ENCODE measurements around the gene HAUS1. TPM values are rescaled to one million over a fixed set of nuclear protein-coding genes. Genes with fewer than 3 reads are reported as not detected.

The HAUS1 gene
- total and polyA plus RNA-seq, 2 of the 8 experiments (the other 6 are each of a cell fraction or from before 2014, with no cell fraction given) = 104 TPM

GRCh38 chr18:46130061-46130460 is 25.9 kb downstream of the HAUS1 start:
- no peak overlapping the region for H3K4me2 ChIP-seq (ENCODE audit: insufficient read depth in 1 of 2, low read depth in 2 of 2, low read length in 2 of 2)
- CTCF ChIA-PET (ENCODE audit: partially characterized antibody) = interaction anchor here (0.6 kb wide), 1 partner anchor 48 kb away, joined by 3 read pairs; no protein-coding TSS in a partner anchor
- H2AK5ac ChIP-seq (ENCODE audit: low read depth, low read length) = no peak overlapping the region
- H4K91ac ChIP-seq (replicated peaks; ENCODE audit: insufficient read length, low read length) = no peak overlapping the region
- no peak overlapping the region for H2BK120ac ChIP-seq (replicated peaks; ENCODE audit: low read depth, low read length)
- no peaks in the 10 kb centered on the region for H3K9me3 ChIP-seq (ENCODE audit: insufficient read depth in 2 of 2, low read depth in 1 of 2, low read length in 1 of 2)
- H2AFZ ChIP-seq (ENCODE audit: low read length) = no peak overlapping the region
- no peak overlapping the region for H4K5ac ChIP-seq (ENCODE audit: insufficient read length, low read depth, low read length)
- H3K79me1 ChIP-seq (ENCODE audit: low read depth, low read length) = no peaks in the 10 kb centered on the region
- DNase-seq (ENCODE audit: low read depth in 1 of 2, low spot score in 2 of 2) (no peak), FAIRE-seq (no peak)
- no peak overlapping the region for H3K4me3 ChIP-seq (ENCODE audit: extremely low read depth in 1 of 4, insufficient read depth in 2 of 4, low read depth in 3 of 4, low read length in 4 of 4)
- H3K27ac ChIP-seq (ENCODE audit: low read depth, low read length) = no peak overlapping the region
- POLR2A ChIA-PET (ENCODE audit: partially characterized antibody) = interaction anchor here (0.8 kb wide), 1 partner anchor 10 kb away, joined by 3 read pairs; no protein-coding TSS in a partner anchor
- no peak overlapping the region for H3K56ac ChIP-seq (replicated peaks; ENCODE audit: insufficient read length, low read depth, low read length)
- no peak overlapping the region for H2BK12ac ChIP-seq (ENCODE audit: low read depth, low read length)
- no peak overlapping the region for H3K9ac ChIP-seq (replicated peaks in 1 of 4; ENCODE audit: extremely low read depth in 1 of 4, low read depth in 3 of 4, low read length in 3 of 4)
- H2BK5ac ChIP-seq (ENCODE audit: low read depth, low read length) = no peak overlapping the region
- no peak overlapping the region for H3K4ac ChIP-seq (replicated peaks; ENCODE audit: insufficient read length, low read depth, low read length)
- no peaks in the 10 kb centered on the region for H4K20me1 ChIP-seq (replicated peaks in 1 of 2; ENCODE audit: control insufficient read depth in 1 of 2, insufficient read depth in 2 of 2, low read length in 2 of 2)
- 93% methylated on average over 2 of the region's 2 CpGs; no CpG with 5 or more reads in 1 of the 2 experiments for WGBS, 2 experiments (ENCODE audit: extremely low coverage in 1 of 2, insufficient coverage in 1 of 2, insufficient read length in 1 of 2, insufficient replicate concordance in 2 of 2, low coverage in 1 of 2, low lambda C conversion rate in 2 of 2, missing lambda C conversion rate in 1 of 2)
- no peak overlapping the region for H3K23ac ChIP-seq (ENCODE audit: insufficient read length)
- H3K4me1 ChIP-seq (replicated peaks in 1 of 4; ENCODE audit: control insufficient read depth in 3 of 4, insufficient read depth in 4 of 4, low read length in 3 of 4) = peaks cover 0 to 3% (median 2%) of the 10 kb centered on the region in 4 experiments; a peak in 1 of 7 replicates
- H3K18ac ChIP-seq (ENCODE audit: extremely low read depth, low read length) = no peak overlapping the region
- H3K36me3 ChIP-seq (ENCODE audit: control insufficient read depth in 2 of 4, insufficient read depth in 4 of 4, low read length in 3 of 4) = peaks cover 2 to 41% (median 21%) of the 10 kb centered on the region in 4 experiments; a peak in 7 of 8 replicates
- H3K79me2 ChIP-seq (ENCODE audit: control insufficient read depth in 1 of 2, insufficient read depth in 2 of 2, low read length in 2 of 2) = no peaks in the 10 kb centered on the region
- H4K8ac ChIP-seq (ENCODE audit: extremely low read depth, insufficient read depth, low read length) = no peak overlapping the region
- H2BK20ac ChIP-seq (ENCODE audit: low read length) = no peak overlapping the region
- H3K14ac ChIP-seq (ENCODE audit: insufficient read length) = no peak overlapping the region
- H3K27me3 ChIP-seq (replicated peaks in 1 of 4; ENCODE audit: control insufficient read depth in 3 of 4, extremely low read depth in 1 of 4, insufficient read depth in 3 of 4, low read length in 3 of 4) = no peaks in the 10 kb centered on the region
- H2BK15ac ChIP-seq (ENCODE audit: low read length) = no peak overlapping the region
- H3K23me2 ChIP-seq (ENCODE audit: low read depth, low read length) = no peaks in the 10 kb centered on the region
- TF ChIP-seq SIRT6 (IDR thresholded peaks at IDR 0.05; ENCODE audit: low read length) (no peak), PHF8 (conservative IDR thresholded peaks at IDR 0.05; ENCODE audit: low read depth, low read length) (no peak), SP1 (IDR thresholded peaks at IDR 0.05; ENCODE audit: low read depth, low read length) (no peak), RXRA (IDR thresholded peaks at IDR 0.05; ENCODE audit: insufficient read depth, low read depth, low read length) (no peak), ZNF274 (IDR thresholded peaks at IDR 0.05; ENCODE audit: borderline replicate concordance, extremely low read depth, low read length) (no peak), BCL11A (IDR thresholded peaks at IDR 0.05; ENCODE audit: low read depth in 2 of 2, low read length in 2 of 2) (no peak), RFX5 (IDR thresholded peaks at IDR 0.05; ENCODE audit: borderline replicate concordance, low read depth, low read length) (no peak), TBP (IDR thresholded peaks at IDR 0.05; ENCODE audit: low read depth, low read length) (no peak), ASH2L (IDR thresholded peaks at IDR 0.05; ENCODE audit: low read length) (no peak), HDAC2 (IDR thresholded peaks at IDR 0.05; ENCODE audit: borderline replicate concordance in 1 of 2, low read depth in 2 of 2, low read length in 2 of 2) (no peak), RBBP5 (IDR thresholded peaks at IDR 0.05; ENCODE audit: borderline replicate concordance, low read depth, low read length) (no peak), EP300 (IDR thresholded peaks at IDR 0.05; ENCODE audit: borderline replicate concordance in 1 of 2, low read depth in 2 of 2, low read length in 2 of 2) (no peak), TEAD4 (IDR thresholded peaks at IDR 0.05; ENCODE audit: low read depth, low read length) (no peak), SIX5 (IDR thresholded peaks at IDR 0.05; ENCODE audit: low read depth, low read length) (no peak), CBX8 (IDR thresholded peaks at IDR 0.05; ENCODE audit: borderline replicate concordance, low read depth, low read length) (no peak)
